ENCODE measurements around the gene TMPRSS6. TPM values are rescaled to one million over a fixed set of nuclear protein-coding genes. Genes with fewer than 3 reads are reported as not detected.

Gene TMPRSS6
- total and polyA plus RNA-seq, 2 of the 8 experiments (the other 6 are each of a cell fraction or from before 2014, with no cell fraction given) = 0.02 TPM; not detected in 1

- no peak for TF ChIP-seq CHD7 (IDR thresholded peaks at IDR 0.05; ENCODE audit: insufficient replicate concordance, low read length)
Measured at GRCh38 chr22:37137903-37138665, 28.6 kb upstream of the TMPRSS6 start (continued).
